Measurements from ENCODE around the gene SPATA45. TPM values are rescaled to one million over a fixed set of nuclear protein-coding genes. Genes with fewer than 3 reads are reported as not detected.
"Not testable (repeated sequence)": the region's sequence is repeated elsewhere in the genome, so short reads cannot be mapped to it uniquely, and the experiment has no call there.

Gene SPATA45
- total RNA-seq, 2 donors from 2014 or later, result not detected

GRCh38 chr1:212852105-212852688, 4.7 kb upstream of the SPATA45 start:
- H3K9me3 ChIP-seq, result no peaks in the 10 kb centered on the region
- TF ChIP-seq CTCF (IDR thresholded peaks at IDR 0.05), result no peak
- peaks cover 5 to 8% of the 10 kb centered on the region in 2 donors for H3K4me1 ChIP-seq (ENCODE audit: control insufficient read depth in 1 of 2, low read depth in 2 of 2)
- H3K4me3 ChIP-seq, result no peak overlapping the region
- H3K36me3 ChIP-seq, result no peaks in the 10 kb centered on the region
- no peak for DNase-seq (ENCODE audit: low spot score)
- no peak for ATAC-seq (ENCODE audit: insufficient number of reproducible peaks, low FRiP score, low read depth)
- H3K27ac ChIP-seq, result no peak overlapping the region
- no peaks in the 10 kb centered on the region for H3K27me3 ChIP-seq (replicated peaks; ENCODE audit: insufficient read depth)

DNA sequence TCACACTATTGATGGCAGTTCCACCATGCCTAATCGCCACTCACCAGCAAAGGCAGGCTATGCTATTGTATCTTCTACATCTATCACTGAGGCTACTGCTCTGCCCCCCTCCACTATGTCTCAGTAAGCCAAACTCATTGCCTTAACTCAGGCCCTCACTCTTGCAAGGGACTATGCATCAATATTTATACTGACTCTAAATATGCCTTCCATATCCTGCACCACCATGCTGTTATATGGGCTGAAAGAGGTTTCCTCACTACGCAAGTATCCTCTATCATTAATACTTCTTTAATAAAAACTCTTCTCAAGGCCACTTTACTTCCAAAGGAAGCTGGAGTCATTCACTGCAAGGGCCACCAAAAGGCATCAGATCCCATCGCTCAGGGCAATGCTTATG, 2.9 kb downstream of the SPATA45 start:
- H3K36me3 ChIP-seq; H3K27me3 ChIP-seq (replicated peaks; ENCODE audit: insufficient read depth); H3K4me1 ChIP-seq (ENCODE audit: control insufficient read depth in 1 of 2, low read depth in 2 of 2): not testable (repeated sequence)

DNA sequence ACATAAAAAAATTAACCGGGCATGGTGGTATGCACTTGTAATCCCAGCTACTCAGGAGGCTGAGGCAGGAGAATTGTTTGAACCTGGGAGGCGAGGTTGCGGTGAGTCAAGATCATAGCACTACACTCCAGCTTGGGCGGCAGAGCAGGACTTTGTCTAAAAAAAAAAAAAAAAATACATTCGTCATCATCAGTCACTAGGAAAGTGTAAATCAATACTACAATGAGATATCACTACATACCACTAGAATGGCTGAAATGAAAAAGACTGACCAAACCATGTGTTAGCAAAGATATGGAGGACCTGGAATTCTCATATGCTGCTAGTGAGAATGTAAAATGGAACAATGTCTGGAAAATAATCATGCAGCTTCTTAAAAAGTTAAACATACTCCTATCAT, 9.3 kb downstream of the SPATA45 start:
- no peak for DNase-seq (ENCODE audit: low spot score)
- Histone ChIP-seq H3K4me3 (no peak overlapping the region), H3K27me3 (replicated peaks; ENCODE audit: insufficient read depth) (no peaks in the 10 kb centered on the region), H3K4me1 (ENCODE audit: control insufficient read depth in 1 of 2, low read depth in 2 of 2) (no peaks in the 10 kb centered on the region), H3K36me3 (no peaks in the 10 kb centered on the region), H3K9me3 (no peaks in the 10 kb centered on the region), H3K27ac (no peak overlapping the region)
- ATAC-seq (ENCODE audit: insufficient number of reproducible peaks, low FRiP score, low read depth), result no peak
- no peak for TF ChIP-seq CTCF (IDR thresholded peaks at IDR 0.05)

More for the DNA sequence above, 2.9 kb downstream of the SPATA45 start:
- H3K9me3 ChIP-seq; H3K27ac ChIP-seq; ATAC-seq (ENCODE audit: insufficient number of reproducible peaks, low FRiP score, low read depth); DNase-seq (ENCODE audit: low spot score); H3K4me3 ChIP-seq: not testable (repeated sequence)

DNA sequence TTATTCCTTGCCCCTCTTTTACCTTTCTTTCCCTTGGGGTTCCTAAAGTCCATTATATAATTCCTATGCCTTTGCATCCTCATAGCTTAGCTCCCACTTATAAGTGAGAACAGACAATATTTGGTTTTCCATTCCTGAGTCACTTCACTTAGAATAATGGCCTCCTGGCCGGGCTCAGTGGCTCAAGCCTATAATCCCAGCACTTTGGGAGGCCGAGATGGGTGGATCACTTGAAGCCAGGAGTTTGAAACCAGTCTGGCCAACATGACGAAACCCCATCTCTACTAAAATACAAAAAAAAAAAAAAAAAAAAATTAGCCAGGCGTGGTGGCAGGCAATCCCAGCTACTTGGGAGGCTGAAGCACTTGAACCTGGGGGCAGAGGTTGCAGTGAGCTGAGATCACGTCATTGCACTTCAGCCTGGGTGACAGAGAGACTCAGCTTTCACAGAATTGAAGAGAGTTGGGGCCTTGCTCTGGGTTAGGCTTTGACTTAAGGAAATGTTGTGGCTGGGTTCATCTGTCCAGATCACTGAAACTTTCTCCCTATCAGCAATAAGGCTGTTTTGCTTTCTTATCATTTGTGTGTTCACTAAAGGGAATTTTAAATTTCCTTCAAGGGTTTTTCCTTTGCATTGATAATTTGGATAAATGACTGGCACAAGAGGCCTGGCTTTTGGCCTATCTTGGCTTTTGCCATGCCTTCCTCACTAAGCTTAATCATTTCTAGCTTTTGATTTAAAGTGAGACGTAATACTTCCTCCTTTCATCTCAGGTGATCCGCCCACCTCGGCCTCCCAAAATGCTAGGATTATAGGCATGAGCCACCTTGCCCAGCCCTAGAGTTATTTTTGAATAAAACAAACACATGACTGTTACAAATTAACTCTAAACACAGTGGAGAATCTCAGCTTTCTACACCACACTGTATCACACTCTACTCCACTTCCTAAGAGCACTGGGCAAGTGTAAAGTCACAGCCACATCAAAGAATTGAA, 13.9 kb downstream of the SPATA45 start:
- H3K27ac ChIP-seq; H3K4me3 ChIP-seq; H3K27me3 ChIP-seq (replicated peaks; ENCODE audit: insufficient read depth); ATAC-seq (ENCODE audit: insufficient number of reproducible peaks, low FRiP score, low read depth); H3K36me3 ChIP-seq; DNase-seq (ENCODE audit: low spot score); H3K4me1 ChIP-seq (ENCODE audit: control insufficient read depth in 1 of 2, low read depth in 2 of 2); H3K9me3 ChIP-seq: not testable (repeated sequence)

- H3K27ac ChIP-seq, result no peak overlapping the region
- DNase-seq (ENCODE audit: low spot score) (no peak), ATAC-seq (ENCODE audit: insufficient number of reproducible peaks, low FRiP score, low read depth) (no peak)
- no peak overlapping the region for H3K4me3 ChIP-seq
- peaks cover 13% of the 10 kb centered on the region for H3K9me3 ChIP-seq
- TF ChIP-seq CTCF (IDR thresholded peaks at IDR 0.05), result no peak
- no peaks in the 10 kb centered on the region for H3K27me3 ChIP-seq (replicated peaks; ENCODE audit: insufficient read depth)
- no peaks in the 10 kb centered on the region for H3K4me1 ChIP-seq (ENCODE audit: control insufficient read depth in 1 of 2, low read depth in 2 of 2)
- H3K36me3 ChIP-seq, result no peaks in the 10 kb centered on the region
Measured at GRCh38 chr1:212828395-212828794, 19.1 kb downstream of the SPATA45 start.

- Histone ChIP-seq H3K4me1 (ENCODE audit: control insufficient read depth in 1 of 2, low read depth in 2 of 2) (no peaks in the 10 kb centered on the region), H3K27me3 (replicated peaks; ENCODE audit: insufficient read depth) (no peaks in the 10 kb centered on the region), H3K9me3 (peaks cover 13% of the 10 kb centered on the region), H3K36me3 (no peaks in the 10 kb centered on the region), H3K4me3 (no peak overlapping the region), H3K27ac (no peak overlapping the region)
- no peak for TF ChIP-seq CTCF (IDR thresholded peaks at IDR 0.05)
- ATAC-seq (ENCODE audit: insufficient number of reproducible peaks, low FRiP score, low read depth) (no peak), DNase-seq (ENCODE audit: low spot score) (no peak)
Measured at GRCh38 chr1:212827831-212828278, 19.6 kb downstream of the SPATA45 start.

Data from thoracic aorta (tissue), 2 donors.